GM23338 (cell line): ENCODE results near the gene ATP10A.

Experiments used
- CREB1 ChIP-seq: fragments of 250-450 bp; sonication (Bioruptor Pico); IDR thresholded peaks from 2 replicates; pipeline ENCODE4 v1.5.0; 2020; ENCODE audit warnings: low read depth, mild to moderate bottlenecking, moderate library complexity
- EZH2 ChIP-seq: fragments of 200-600 bp; sonication (generic); IDR thresholded peaks from one replicate; pipeline ENCODE4 v1.8.0; 2017; ENCODE audit warnings: antibody characterized with exemption, mild to moderate bottlenecking, low read depth; ENCODE audit not compliant: unreplicated experiment
- EZH2phosphoT487 ChIP-seq: fragments of 200-600 bp; sonication (generic); IDR thresholded peaks from one replicate; pipeline ENCODE4 v1.8.1; 2018; ENCODE audit warnings: antibody characterized with exemption; ENCODE audit not compliant: unreplicated experiment
- JUNB ChIP-seq: IDR thresholded peaks from one replicate; pipeline ENCODE4 v1.6.1; 2016; ENCODE audit warnings: antibody characterized with exemption; ENCODE audit not compliant: unreplicated experiment
- NANOG ChIP-seq: IDR thresholded peaks from 2 replicates; pipeline ENCODE4 v1.6.1; 2016; ENCODE audit warnings: antibody characterized with exemption, borderline replicate concordance
- POLR2AphosphoS5 ChIP-seq: IDR thresholded peaks from 2 replicates; pipeline ENCODE4 v1.6.1; 2016; ENCODE audit warnings: antibody characterized with exemption, low read depth
- STAT1 ChIP-seq: IDR thresholded peaks from one replicate; pipeline ENCODE4 v1.6.1; 2016; ENCODE audit warnings: antibody characterized with exemption; ENCODE audit not compliant: unreplicated experiment
- ZNF331 ChIP-seq: fragments of 250-450 bp; sonication (Bioruptor Pico); IDR thresholded peaks from 2 replicates; pipeline ENCODE4 v1.5.0; 2020; ENCODE audit warnings: low read depth, mild to moderate bottlenecking, moderate library complexity
- TF ChIP-seq, protein P1 (sequence below), 2 experiments: fragments of 200-600 bp in 1 of 2; sonication (generic) in 1 of 2; conservative IDR thresholded peaks; 2 replicates each; pipeline versions ENCODE4 v1.5.1 to v1.6.1; 2016 to 2017; ENCODE audit warnings: antibody characterized with exemption in 2 of 2, low read depth in 2 of 2, mild to moderate bottlenecking in 2 of 2, moderate library complexity in 1 of 2
- TF ChIP-seq, protein P2 (sequence below): IDR thresholded peaks from one replicate; pipeline ENCODE4 v1.6.1; 2018; ENCODE audit warnings: antibody characterized with exemption; ENCODE audit not compliant: unreplicated experiment
- TF ChIP-seq, protein P3 (sequence below): IDR thresholded peaks from 2 replicates; pipeline ENCODE4 v1.6.1; 2016; ENCODE audit warnings: antibody characterized with exemption
- TF ChIP-seq, protein P4 (sequence below): fragments of 250-450 bp; sonication (Bioruptor Pico); IDR thresholded peaks from 2 replicates; pipeline ENCODE4 v1.5.0; 2020; ENCODE audit warnings: mild to moderate bottlenecking, moderate library complexity

DNA sequence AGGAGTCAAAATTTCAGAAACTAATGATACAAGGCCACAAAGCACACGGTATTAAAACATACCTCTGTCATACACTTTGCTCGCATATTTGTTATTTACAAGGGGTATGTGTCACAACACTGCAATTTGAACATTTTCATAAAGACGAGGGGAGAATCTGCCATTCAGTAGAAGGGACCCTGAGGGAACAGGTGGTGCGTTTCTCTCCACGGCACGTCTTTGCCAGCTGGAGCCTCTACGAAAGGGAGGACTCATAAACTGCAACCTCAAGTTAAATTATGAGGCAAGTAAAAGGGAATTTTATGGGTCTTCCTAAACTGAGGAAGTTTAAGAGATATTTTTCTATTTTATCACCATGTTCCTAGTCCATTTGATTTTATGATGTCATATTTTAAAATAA lies 19.1 kb downstream of the ATP10A start:
- TF ChIP-seq, protein P1, sequence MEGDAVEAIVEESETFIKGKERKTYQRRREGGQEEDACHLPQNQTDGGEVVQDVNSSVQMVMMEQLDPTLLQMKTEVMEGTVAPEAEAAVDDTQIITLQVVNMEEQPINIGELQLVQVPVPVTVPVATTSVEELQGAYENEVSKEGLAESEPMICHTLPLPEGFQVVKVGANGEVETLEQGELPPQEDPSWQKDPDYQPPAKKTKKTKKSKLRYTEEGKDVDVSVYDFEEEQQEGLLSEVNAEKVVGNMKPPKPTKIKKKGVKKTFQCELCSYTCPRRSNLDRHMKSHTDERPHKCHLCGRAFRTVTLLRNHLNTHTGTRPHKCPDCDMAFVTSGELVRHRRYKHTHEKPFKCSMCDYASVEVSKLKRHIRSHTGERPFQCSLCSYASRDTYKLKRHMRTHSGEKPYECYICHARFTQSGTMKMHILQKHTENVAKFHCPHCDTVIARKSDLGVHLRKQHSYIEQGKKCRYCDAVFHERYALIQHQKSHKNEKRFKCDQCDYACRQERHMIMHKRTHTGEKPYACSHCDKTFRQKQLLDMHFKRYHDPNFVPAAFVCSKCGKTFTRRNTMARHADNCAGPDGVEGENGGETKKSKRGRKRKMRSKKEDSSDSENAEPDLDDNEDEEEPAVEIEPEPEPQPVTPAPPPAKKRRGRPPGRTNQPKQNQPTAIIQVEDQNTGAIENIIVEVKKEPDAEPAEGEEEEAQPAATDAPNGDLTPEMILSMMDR (conservative IDR thresholded peaks at IDR 0.05; ENCODE audit: low read depth in 2 of 2): no peak
- no peak for TF ChIP-seq JUNB
- TF ChIP-seq EZH2phosphoT487: no peak
- no peak for TF ChIP-seq POLR2AphosphoS5
- TF ChIP-seq EZH2: no peak
- TF ChIP-seq, protein P2, sequence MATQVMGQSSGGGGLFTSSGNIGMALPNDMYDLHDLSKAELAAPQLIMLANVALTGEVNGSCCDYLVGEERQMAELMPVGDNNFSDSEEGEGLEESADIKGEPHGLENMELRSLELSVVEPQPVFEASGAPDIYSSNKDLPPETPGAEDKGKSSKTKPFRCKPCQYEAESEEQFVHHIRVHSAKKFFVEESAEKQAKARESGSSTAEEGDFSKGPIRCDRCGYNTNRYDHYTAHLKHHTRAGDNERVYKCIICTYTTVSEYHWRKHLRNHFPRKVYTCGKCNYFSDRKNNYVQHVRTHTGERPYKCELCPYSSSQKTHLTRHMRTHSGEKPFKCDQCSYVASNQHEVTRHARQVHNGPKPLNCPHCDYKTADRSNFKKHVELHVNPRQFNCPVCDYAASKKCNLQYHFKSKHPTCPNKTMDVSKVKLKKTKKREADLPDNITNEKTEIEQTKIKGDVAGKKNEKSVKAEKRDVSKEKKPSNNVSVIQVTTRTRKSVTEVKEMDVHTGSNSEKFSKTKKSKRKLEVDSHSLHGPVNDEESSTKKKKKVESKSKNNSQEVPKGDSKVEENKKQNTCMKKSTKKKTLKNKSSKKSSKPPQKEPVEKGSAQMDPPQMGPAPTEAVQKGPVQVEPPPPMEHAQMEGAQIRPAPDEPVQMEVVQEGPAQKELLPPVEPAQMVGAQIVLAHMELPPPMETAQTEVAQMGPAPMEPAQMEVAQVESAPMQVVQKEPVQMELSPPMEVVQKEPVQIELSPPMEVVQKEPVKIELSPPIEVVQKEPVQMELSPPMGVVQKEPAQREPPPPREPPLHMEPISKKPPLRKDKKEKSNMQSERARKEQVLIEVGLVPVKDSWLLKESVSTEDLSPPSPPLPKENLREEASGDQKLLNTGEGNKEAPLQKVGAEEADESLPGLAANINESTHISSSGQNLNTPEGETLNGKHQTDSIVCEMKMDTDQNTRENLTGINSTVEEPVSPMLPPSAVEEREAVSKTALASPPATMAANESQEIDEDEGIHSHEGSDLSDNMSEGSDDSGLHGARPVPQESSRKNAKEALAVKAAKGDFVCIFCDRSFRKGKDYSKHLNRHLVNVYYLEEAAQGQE: no peak
- no peak for TF ChIP-seq CREB1
- no peak for TF ChIP-seq STAT1
- TF ChIP-seq NANOG: no peak
- TF ChIP-seq, protein P3, sequence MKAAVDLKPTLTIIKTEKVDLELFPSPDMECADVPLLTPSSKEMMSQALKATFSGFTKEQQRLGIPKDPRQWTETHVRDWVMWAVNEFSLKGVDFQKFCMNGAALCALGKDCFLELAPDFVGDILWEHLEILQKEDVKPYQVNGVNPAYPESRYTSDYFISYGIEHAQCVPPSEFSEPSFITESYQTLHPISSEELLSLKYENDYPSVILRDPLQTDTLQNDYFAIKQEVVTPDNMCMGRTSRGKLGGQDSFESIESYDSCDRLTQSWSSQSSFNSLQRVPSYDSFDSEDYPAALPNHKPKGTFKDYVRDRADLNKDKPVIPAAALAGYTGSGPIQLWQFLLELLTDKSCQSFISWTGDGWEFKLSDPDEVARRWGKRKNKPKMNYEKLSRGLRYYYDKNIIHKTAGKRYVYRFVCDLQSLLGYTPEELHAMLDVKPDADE: no peak
- TF ChIP-seq ZNF331 (CRISPR knock-in tag): no peak
- TF ChIP-seq, protein P4, sequence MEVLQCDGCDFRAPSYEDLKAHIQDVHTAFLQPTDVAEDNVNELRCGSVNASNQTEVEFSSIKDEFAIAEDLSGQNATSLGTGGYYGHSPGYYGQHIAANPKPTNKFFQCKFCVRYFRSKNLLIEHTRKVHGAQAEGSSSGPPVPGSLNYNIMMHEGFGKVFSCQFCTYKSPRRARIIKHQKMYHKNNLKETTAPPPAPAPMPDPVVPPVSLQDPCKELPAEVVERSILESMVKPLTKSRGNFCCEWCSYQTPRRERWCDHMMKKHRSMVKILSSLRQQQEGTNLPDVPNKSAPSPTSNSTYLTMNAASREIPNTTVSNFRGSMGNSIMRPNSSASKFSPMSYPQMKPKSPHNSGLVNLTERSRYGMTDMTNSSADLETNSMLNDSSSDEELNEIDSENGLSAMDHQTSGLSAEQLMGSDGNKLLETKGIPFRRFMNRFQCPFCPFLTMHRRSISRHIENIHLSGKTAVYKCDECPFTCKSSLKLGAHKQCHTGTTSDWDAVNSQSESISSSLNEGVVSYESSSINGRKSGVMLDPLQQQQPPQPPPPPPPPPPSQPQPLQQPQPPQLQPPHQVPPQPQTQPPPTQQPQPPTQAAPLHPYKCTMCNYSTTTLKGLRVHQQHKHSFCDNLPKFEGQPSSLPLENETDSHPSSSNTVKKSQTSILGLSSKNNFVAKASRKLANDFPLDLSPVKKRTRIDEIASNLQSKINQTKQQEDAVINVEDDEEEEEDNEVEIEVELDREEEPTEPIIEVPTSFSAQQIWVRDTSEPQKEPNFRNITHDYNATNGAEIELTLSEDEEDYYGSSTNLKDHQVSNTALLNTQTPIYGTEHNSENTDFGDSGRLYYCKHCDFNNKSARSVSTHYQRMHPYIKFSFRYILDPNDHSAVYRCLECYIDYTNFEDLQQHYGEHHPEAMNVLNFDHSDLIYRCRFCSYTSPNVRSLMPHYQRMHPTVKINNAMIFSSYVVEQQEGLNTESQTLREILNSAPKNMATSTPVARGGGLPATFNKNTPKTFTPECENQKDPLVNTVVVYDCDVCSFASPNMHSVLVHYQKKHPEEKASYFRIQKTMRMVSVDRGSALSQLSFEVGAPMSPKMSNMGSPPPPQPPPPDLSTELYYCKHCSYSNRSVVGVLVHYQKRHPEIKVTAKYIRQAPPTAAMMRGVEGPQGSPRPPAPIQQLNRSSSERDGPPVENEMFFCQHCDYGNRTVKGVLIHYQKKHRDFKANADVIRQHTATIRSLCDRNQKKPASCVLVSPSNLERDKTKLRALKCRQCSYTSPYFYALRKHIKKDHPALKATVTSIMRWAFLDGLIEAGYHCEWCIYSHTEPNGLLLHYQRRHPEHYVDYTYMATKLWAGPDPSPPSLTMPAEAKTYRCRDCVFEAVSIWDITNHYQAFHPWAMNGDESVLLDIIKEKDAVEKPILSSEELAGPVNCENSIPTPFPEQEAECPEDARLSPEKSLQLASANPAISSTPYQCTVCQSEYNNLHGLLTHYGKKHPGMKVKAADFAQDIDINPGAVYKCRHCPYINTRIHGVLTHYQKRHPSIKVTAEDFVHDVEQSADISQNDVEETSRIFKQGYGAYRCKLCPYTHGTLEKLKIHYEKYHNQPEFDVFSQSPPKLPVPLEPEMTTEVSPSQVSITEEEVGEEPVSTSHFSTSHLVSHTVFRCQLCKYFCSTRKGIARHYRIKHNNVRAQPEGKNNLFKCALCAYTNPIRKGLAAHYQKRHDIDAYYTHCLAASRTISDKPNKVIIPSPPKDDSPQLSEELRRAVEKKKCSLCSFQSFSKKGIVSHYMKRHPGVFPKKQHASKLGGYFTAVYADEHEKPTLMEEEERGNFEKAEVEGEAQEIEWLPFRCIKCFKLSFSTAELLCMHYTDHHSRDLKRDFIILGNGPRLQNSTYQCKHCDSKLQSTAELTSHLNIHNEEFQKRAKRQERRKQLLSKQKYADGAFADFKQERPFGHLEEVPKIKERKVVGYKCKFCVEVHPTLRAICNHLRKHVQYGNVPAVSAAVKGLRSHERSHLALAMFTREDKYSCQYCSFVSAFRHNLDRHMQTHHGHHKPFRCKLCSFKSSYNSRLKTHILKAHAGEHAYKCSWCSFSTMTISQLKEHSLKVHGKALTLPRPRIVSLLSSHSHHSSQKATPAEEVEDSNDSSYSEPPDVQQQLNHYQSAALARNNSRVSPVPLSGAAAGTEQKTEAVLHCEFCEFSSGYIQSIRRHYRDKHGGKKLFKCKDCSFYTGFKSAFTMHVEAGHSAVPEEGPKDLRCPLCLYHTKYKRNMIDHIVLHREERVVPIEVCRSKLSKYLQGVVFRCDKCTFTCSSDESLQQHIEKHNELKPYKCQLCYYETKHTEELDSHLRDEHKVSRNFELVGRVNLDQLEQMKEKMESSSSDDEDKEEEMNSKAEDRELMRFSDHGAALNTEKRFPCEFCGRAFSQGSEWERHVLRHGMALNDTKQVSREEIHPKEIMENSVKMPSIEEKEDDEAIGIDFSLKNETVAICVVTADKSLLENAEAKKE (CRISPR knock-in tag): no peak
